HL-60/S4 (cell line): ENCODE results near the gene LRRFIP1.
"Not testable (repeated sequence)": the region's sequence is repeated elsewhere in the genome, so short reads cannot be mapped to it uniquely, and the experiment has no call there.

Source experiments
- in situ Hi-C: fragments of 300-500 bp; cut with MboI; formaldehyde crosslinking; loops from 2 replicates; pipeline ENCODE4 v1.14.3; 2022; ENCODE audit warnings: low sequenced_read_pairs

LRRFIP1 gene

DNA sequence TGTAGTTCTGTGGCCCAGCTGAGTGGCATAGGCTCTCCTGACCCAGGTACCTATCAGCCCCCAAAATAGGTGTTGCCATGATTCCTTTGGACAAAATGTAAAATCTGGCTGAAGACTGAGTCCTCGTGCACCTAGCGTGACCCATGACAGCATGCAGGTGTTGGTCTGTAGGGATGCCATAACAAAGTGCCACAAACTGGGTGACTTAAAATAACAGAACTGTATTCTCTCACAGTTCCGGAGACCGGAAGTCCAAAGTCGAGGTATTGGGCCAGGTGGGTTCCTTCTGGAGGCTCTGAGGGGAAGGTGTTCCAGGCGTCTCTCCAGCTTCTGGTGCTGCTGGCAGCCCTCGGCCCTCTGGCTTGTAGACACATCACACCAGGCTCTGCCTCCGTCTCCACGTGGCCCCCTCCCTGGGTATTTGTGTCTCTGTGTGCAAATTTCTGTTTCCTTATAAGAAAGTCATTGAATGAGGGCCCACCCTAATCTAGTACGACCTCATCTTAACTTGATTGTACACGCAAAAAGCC, 34.5 kb downstream of the LRRFIP1 start:
- in situ Hi-C loops: no loop called here

DNA sequence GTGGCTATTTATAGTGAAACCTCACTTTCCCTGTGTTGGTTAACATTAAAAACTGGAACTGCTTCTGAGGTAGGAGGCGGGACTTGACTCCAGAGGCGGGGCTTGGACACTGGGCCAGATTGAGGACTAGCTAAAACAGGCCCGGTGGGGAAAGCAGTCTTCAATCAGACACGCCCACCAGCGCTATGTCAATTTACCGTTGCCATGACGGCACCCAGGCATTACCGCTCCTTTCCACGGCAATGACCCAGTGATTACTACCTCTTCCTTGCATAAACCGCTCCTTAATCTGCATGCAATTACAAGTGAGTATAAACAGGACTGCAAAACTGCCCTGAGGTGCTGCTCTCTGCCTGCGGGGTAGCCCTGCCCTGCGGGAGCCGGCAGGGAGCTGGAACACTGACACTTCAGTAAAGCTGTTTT, 35.3 kb downstream of the LRRFIP1 start:
- in situ Hi-C loops: no loop called here

DNA sequence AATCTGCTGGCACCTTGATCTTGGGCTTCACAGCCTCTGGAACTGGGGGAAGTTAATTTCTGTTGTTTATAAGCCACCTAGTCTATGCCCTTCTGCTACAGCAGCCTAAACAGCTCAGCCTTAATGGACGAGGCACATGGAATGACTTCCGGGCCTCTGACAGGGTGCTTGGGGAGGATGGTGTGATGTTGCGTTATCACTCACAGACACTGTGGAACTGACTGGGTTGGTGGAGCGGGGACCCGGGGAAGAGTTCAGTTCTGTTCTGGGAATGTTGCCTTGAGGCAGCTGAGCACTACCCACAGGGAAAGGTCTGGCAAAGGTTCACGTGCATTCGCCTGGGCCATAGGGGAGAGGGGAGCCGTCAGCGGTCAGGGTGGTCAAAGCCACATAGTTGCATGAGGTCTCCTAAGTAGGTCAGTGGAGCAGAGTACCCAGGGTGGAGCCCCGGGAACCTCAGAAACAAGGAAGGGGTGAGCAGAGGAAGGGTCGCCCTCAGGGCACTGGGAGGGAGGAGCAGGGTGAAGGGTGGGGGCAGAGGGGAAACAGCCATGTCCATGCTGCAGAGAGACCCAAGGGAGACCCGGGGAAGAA, 36.2 kb downstream of the LRRFIP1 start:
- in situ Hi-C loops: no loop called here

DNA sequence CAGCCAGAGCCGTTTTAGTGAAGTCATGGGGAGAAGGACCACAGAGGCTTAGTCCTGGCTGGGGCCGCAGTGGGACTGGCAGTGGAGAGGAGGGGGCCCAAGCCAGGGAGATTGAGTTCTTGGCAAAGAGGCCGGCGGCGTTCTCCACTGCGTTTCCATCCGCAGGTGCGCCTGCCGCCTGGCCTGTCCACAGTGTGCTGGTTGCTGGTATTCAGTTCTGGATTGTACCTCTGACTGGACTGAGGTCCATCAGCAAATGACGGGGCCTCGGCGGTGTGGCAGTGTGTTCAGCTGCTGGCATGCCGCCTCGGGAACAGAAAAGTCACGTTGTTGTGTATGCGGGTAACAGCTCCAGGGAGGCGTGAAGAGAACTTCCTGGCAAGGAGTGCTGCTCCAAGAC, 36.8 kb downstream of the LRRFIP1 start:
- in situ Hi-C loops: no loop called here

DNA sequence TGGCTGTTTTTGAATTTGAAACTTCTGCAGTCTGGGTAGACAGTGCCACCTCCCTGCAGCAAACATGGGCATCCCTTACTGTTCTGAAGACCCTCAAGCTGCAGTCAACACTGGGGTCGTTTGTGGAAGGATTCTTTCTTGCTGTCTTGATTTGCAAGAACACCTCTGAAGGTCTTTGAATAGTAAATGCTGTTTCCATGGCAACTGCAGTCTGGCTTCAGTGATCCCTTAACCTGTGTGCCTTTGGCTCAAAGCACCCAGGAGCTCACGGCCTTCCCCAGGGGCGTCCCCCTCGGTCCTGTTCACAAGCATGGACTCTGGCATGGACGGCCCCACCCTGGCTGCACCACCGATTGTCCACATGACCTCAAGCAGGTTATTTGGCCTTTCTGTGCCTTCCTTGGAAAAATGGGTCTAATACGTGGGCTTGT, 38.3 kb downstream of the LRRFIP1 start:
- in situ Hi-C loops: no loop called here

DNA sequence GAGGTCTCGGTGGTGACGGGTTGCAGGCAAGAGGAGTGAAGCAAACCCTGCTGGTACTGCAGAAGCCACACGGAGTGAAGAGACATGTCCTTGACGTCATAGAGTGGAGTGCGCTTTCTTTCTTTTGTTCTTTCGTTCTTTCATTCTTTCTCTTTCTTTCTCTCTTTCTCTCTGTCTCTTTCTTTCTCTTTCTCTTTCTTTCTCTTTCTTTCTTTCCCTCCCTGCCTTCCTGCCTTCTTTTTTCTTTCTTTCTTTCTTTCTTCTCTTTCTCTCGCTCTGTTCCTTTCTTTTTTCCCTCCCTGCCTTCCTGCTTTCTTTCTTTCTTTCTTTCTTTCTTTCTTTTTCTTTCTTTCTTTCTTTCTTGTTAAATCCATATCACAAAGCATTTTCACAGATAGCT, 39.2 kb downstream of the LRRFIP1 start:
- in situ Hi-C loops: no loop called here

DNA sequence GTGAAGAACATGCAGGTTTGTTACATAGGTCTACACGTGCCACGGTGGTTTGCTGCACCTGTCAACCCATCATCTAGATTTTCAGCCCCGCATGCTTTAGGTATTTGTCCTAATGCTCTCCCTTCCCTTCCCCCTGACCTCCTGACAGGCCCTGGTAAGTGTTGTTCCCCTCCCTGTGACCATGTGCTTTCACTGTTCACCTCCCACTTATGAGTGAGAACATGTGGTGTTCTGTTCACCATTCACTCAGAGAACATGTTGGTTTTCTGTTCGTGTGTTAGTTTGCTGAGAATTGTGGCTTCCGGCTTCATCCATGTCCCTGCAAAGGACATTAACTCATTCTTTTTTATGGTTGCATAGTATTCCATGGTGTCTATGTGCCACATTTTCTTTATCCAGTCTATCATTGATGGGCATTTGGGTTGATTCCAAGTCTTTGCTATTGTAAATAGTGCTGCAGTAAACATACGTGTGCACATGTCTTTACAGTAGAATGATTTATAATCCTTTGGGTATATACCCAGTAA, 39.7 kb downstream of the LRRFIP1 start:
- in situ Hi-C loops: not testable (repeated sequence)

DNA sequence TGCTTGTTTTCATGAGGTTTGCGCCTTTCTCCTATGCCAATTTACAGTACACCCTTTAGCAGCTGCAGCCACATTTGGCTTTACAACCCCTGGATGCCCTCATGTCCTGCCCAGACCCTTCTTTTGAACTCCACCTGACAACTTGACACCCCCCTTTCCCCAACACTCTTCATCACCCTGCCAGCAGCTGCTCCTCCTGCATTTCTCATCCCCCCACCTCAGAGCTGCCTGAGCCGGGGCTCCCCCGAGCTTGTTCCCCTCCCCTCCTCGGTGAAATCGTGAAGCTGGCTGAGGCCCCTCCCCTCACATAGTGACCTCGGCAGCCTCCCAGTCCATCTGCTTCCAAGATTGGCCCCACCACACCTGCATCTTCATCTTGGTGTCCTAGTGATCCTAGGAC, 40.5 kb downstream of the LRRFIP1 start:
- in situ Hi-C loops: no loop called here

DNA sequence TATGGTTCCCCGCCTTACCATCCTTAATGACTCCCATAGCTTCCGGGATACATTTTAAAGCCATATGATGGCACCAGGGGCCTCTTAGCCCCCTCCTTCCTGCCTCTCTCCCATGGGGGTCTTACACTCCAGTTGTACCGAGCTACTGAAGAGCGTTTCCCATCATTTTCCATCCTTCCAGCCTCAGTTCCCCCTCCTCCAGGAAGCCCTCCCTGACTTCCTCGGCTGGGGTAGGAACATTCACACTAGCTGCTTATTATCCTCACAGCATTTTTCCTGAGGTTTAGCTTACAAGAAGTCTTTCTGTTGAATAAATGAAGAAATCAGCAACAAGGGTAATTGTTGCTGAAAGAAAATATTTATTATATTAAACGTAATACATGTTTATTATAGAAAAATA, 41.1 kb downstream of the LRRFIP1 start:
- in situ Hi-C loops: no loop called here

DNA sequence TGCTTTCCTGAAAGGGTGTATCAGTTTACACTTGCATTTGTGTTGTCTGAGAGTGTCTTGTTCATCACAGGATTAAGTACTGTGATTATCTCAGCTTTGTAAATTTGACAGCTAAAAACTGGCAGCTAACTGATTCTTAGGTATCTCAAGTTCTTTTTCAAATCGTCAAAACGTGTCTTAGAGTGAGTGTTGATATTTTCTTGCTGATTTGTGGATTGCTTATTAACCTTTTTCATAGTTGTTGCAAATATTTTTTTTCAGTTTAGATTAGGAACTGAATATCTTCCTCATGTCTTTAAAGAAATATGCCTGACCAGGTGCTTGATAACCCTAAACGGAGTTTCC, 41.9 kb downstream of the LRRFIP1 start:
- in situ Hi-C loops: no loop called here

DNA sequence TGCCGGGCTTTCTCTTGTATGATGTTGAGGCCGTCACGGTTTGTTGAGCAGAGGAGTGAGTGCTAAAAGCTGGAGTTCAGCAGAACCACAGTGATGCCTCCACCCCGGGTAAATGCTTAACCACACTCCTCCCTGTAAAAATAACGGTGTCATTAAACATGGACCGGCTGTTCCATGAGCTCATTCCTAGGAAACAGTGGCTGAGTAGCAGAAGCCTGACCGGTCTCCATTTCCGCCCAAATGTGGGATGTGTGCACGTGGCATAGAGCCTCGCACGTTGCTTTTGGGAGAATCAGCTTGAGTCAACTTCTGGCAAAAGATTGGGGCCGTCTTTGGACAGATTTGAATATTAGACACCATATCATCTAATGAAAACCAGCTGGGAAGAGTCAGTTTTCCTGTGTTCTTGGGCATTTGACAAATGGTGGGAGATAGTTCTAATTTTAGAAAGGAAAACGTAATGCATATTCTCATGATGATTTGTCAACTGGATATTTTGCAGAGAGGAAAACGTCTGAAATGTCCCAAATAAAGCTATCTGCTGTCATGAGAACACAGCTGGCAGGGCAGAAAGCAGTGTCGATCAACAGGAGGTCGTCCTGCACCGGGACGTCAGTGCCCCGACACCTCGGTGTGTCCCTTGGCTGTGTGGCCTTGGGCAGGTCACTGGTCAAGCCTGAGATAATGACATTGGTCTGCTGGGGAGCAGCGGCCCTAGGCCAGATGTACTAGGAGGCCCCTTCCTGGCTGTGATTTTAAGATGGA, 42.4 kb downstream of the LRRFIP1 start:
- in situ Hi-C loops: no loop called here

DNA sequence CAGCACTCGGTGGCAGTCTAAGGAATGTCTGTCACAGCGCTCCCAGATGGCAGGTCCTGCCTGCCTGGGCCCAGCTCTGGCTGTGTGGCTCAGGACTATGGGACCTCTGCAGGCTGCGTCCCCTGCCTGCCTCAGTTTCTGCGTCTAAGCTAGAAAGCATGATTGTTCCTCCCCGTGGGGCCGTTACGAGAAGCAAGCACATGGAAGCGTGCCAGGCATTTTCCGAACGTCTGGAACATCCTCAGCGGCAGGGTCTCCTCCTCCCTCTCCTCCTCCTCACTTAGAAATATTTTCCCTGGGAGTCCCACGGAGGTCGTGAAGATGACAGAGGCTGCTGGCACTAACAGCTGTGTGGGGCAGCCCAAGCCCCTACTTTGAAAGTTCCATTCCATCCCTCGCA, 43.3 kb downstream of the LRRFIP1 start:
- in situ Hi-C loops: no loop called here

DNA sequence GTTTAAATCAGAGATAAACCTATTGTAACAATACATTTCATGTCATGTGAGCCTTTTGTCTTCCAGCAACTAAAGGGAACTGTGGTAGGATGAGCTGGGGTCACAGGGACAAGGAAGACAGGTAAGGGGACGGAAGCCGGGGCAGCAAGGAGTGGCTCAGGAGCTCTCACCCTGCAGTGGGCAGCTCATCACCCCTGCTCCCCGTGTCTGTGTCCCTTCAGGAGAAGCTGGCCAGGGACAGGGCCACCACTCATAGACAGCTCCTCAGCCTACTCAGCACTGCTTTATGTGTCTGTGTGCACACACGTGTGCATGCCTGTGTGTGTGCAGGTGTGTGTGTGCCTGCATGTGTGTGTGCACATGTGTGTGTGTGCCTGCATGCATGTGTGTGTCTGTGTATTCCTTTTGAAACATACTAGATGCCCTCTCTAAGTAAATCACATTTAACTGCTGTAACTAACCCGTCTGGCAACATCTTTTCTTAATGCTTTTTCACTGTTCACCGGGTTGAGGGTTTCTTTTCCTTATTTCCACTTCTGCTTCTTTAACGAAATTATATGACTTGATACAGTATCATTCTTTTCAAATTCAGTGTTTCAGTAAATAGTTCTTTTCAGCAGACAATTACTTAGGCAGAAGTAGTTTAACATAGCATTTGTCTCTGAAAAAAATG, 44.2 kb downstream of the LRRFIP1 start:
- in situ Hi-C loops: no loop called here

DNA sequence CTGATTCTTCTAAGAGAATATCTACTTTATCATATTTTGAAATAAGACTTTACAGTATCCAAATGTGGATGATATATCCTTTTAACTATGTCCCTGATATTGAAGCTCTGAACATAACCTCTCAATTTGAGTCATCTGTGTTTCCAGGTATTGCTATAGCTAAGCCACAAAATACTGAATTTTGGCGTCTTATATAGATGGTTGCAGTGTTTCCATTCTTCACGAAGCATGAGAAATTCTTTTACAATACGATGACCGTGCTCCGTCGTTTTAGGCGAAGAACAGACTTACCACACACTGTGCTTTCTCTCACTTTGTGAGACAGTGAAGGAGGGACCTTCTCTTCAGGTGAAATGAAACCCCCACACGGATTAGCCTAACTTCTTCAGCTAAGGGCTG, 45.3 kb downstream of the LRRFIP1 start:
- in situ Hi-C loops: no loop called here

DNA sequence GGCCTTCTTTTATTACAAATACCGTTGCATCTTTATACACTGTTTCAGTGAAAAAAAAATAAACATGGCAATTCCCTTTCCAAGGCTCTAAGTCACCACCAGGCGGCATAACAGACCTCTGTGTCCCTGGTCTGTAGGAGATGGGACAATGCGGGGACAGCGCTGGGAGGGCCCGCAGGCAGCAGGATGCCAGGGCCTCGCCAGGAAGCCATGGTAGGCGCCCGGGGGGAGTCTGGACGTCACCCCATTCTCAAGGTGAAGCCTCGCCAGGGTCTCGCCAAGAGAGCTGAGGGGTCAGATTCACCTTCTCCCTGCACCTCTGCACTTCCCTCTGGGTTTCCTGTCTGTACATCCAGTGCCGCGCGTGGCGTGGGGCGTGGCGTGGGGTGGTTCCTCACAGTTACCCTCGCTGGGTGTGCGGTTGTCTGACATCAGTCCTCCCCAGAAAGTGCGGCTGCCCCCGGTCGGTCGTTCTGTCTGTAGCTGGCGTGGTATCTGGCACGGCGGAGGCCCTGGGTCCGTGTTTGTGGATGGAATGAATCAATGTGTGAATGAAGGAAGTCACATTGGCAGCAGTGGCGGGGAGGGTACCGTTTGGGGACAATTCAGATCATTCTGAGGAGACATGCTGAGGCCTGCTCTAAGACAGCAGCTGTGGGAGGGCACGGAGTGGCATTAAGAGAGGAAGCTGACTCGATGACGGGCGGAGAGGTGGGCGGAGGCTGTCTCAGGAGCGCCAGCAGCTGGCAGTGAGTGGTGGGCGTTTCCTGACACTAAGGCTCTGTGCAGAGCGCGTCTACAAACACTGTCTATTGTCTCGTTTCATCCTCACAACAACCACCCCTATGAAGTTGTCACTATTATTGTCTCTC, 46.0 kb downstream of the LRRFIP1 start:
- in situ Hi-C loops: no loop called here

DNA sequence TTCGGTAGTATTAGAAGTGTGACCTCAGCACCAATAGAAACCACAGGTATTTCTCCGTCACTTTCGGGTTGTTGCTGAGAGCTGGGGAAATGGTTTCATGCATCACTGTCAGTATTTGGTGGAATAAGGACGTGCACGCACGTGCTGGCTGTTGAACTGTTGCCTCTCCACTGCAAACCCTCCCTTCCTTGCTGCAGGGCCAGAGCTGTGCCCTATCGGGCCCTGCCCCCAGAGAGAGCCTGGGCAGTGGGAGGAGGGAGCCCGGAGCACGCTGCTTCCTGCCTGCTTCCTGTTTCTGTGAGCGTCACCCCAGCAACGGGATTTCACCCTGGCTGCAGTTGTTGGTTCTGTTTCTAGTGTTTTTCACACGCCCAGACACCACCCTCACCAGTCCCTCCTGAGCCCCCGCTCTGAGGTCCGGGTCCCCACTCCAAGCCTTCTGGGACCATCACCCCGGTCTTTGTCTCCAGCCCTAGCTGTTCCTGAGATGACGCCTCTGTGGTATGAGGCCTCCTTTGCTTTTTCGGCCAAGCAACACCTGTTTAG, 47.4 kb downstream of the LRRFIP1 start:
- in situ Hi-C loops: no loop called here

DNA sequence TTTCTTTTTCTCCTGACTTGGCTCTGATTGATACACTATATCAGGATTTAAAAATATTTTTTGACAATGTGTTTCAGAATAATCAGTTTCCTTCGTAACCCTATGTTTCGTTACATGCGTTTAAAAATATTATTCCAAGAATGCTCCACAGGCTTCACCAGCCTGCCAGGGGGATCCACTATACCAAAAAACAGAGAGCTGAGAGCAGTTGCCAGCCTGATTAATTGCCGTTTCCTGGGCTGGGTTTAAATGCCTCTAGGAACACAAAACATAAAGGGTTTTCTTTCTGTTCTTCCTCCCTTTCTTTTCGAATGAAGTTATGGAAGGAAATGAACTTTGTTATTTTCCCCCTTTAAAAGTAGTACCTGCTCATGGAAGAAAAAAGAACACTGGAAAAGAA, 47.9 kb downstream of the LRRFIP1 start:
- in situ Hi-C loops: no loop called here

DNA sequence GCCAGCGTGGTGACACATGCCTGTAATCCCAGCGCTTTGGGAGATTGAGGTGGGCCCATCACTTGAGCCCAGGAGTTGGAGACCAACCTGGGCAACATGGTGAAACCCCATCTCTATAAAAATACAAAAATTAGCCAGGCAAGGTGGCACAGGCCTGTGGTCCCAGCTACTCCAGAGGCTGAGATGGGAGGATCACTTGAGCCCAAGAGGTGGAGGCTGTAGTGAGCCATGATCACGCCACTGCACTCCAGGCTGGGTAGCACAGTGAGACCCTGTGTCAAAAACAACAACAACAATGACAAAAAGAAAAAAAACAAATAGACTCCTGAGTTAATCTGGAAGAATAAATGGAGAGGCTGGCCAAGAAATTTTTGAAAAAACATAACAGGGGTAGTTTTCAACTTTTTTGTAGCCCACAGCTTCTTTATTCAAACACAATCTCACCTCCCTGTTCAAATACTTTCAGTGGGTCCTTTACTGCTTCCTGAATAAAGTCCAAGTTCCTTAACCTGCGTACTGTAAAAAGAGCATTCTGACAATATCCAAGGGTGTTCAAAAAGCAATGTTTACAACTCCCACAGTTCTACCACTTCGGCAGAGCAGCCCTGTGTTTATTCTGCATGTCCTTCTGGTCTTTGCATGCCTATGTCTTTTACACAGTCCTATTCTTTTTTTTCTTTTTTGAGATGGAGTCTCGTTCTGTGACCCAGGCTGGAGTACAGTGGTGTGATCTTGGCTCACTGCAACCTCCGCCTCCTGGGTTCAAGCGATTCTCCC, 53.5 kb downstream of the LRRFIP1 start:
- in situ Hi-C loops: no loop called here

DNA sequence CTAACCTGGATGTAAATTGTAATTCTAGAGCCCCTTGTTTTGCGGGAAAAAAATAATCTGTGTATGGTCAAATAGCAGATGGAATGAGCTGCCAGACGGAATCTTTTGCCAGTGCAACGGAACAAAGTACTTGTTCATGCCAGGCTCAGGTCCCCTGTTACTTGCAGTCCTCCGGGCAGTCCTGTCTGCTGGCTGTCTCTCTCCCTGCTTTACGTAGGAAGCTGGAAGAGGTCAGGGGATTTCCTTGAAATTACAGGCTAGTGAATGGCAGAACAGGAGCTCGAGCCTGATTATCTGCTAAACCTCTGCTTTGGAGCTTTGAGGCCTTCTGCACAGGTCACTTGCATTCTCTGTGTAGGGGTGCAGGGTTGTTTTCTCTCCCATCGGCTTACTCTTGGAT, 54.8 kb downstream of the LRRFIP1 start:
- in situ Hi-C loops: no loop called here
